ENCODE measurements around the gene ZNF622. TPM values are rescaled to one million over a fixed set of nuclear protein-coding genes. Genes with fewer than 3 reads are reported as not detected.
A peak's percentile ranks its signal among the peaks of the same experiment; 100 is the strongest.

The ZNF622 gene
- total and polyA plus RNA-seq, 2 of the 13 experiments (the other 11 are each of a cell fraction or from before 2014, with no cell fraction given) = 12.1 to 44.7 TPM

GRCh38 chr5:16465544-16466432 is at the start of gene ZNF622 (continued):
- TF ChIP-seq, protein P1, sequence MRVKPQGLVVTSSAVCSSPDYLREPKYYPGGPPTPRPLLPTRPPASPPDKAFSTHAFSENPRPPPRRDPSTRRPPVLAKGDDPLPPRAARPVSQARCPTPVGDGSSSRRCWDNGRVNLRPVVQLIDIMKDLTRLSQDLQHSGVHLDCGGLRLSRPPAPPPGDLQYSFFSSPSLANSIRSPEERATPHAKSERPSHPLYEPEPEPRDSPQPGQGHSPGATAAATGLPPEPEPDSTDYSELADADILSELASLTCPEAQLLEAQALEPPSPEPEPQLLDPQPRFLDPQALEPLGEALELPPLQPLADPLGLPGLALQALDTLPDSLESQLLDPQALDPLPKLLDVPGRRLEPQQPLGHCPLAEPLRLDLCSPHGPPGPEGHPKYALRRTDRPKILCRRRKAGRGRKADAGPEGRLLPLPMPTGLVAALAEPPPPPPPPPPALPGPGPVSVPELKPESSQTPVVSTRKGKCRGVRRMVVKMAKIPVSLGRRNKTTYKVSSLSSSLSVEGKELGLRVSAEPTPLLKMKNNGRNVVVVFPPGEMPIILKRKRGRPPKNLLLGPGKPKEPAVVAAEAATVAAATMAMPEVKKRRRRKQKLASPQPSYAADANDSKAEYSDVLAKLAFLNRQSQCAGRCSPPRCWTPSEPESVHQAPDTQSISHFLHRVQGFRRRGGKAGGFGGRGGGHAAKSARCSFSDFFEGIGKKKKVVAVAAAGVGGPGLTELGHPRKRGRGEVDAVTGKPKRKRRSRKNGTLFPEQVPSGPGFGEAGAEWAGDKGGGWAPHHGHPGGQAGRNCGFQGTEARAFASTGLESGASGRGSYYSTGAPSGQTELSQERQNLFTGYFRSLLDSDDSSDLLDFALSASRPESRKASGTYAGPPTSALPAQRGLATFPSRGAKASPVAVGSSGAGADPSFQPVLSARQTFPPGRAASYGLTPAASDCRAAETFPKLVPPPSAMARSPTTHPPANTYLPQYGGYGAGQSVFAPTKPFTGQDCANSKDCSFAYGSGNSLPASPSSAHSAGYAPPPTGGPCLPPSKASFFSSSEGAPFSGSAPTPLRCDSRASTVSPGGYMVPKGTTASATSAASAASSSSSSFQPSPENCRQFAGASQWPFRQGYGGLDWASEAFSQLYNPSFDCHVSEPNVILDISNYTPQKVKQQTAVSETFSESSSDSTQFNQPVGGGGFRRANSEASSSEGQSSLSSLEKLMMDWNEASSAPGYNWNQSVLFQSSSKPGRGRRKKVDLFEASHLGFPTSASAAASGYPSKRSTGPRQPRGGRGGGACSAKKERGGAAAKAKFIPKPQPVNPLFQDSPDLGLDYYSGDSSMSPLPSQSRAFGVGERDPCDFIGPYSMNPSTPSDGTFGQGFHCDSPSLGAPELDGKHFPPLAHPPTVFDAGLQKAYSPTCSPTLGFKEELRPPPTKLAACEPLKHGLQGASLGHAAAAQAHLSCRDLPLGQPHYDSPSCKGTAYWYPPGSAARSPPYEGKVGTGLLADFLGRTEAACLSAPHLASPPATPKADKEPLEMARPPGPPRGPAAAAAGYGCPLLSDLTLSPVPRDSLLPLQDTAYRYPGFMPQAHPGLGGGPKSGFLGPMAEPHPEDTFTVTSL (CRISPR knock-in tag; IDR thresholded peaks at IDR 0.05; ENCODE audit: borderline replicate concordance) = no peak
- TF ChIP-seq GATA4 (IDR thresholded peaks at IDR 0.05; ENCODE audit: borderline replicate concordance, low read depth) = peak; percentile 55; the same call in 1 of the 2 replicates
- TF ChIP-seq MXD4 (CRISPR knock-in tag; IDR thresholded peaks at IDR 0.05) = peak; percentile 90
- peak; percentile 52 for TF ChIP-seq TEAD3 (CRISPR knock-in tag; optimal IDR thresholded peaks at IDR 0.05; ENCODE audit: borderline replicate concordance)
- TF ChIP-seq TEF (CRISPR knock-in tag; IDR thresholded peaks at IDR 0.05) = peak; percentile 50; the same call in 1 of the 2 replicates
- 0 out of 2 replicates have a peak, but pooled peaks have one; percentile 24 for TF ChIP-seq STAT6 (CRISPR knock-in tag; IDR thresholded peaks at IDR 0.05; ENCODE audit: borderline replicate concordance)
- TF ChIP-seq BRCA1 (CRISPR knock-in tag; IDR thresholded peaks at IDR 0.05) = peak; percentile 62; the same call in 1 of the 2 replicates
- TF ChIP-seq, protein P2, sequence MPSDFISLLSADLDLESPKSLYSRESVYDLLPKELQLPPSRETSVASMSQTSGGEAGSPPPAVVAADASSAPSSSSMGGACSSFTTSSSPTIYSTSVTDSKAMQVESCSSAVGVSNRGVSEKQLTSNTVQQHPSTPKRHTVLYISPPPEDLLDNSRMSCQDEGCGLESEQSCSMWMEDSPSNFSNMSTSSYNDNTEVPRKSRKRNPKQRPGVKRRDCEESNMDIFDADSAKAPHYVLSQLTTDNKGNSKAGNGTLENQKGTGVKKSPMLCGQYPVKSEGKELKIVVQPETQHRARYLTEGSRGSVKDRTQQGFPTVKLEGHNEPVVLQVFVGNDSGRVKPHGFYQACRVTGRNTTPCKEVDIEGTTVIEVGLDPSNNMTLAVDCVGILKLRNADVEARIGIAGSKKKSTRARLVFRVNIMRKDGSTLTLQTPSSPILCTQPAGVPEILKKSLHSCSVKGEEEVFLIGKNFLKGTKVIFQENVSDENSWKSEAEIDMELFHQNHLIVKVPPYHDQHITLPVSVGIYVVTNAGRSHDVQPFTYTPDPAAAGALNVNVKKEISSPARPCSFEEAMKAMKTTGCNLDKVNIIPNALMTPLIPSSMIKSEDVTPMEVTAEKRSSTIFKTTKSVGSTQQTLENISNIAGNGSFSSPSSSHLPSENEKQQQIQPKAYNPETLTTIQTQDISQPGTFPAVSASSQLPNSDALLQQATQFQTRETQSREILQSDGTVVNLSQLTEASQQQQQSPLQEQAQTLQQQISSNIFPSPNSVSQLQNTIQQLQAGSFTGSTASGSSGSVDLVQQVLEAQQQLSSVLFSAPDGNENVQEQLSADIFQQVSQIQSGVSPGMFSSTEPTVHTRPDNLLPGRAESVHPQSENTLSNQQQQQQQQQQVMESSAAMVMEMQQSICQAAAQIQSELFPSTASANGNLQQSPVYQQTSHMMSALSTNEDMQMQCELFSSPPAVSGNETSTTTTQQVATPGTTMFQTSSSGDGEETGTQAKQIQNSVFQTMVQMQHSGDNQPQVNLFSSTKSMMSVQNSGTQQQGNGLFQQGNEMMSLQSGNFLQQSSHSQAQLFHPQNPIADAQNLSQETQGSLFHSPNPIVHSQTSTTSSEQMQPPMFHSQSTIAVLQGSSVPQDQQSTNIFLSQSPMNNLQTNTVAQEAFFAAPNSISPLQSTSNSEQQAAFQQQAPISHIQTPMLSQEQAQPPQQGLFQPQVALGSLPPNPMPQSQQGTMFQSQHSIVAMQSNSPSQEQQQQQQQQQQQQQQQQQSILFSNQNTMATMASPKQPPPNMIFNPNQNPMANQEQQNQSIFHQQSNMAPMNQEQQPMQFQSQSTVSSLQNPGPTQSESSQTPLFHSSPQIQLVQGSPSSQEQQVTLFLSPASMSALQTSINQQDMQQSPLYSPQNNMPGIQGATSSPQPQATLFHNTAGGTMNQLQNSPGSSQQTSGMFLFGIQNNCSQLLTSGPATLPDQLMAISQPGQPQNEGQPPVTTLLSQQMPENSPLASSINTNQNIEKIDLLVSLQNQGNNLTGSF (CRISPR knock-in tag; IDR thresholded peaks at IDR 0.05) = no peak; the same call in 1 of the 2 replicates
- TF ChIP-seq ZNF788 (CRISPR knock-in tag; IDR thresholded peaks at IDR 0.05; ENCODE audit: borderline replicate concordance) = peak; percentile 58
- peak; percentile 12; the same call in 1 of the 2 replicates for TF ChIP-seq ZNF552 (CRISPR knock-in tag; IDR thresholded peaks at IDR 0.05; ENCODE audit: borderline replicate concordance)
- peak; percentile 78; the same call in 1 of the 2 replicates for TF ChIP-seq ZNF674 (CRISPR knock-in tag; IDR thresholded peaks at IDR 0.05; ENCODE audit: low read depth)
- TF ChIP-seq ZFX (CRISPR knock-in tag; IDR thresholded peaks at IDR 0.05; ENCODE audit: low read depth) = peak; percentile 99
- peak; percentile 97 for TF ChIP-seq KAT8 (CRISPR knock-in tag; IDR thresholded peaks at IDR 0.05)

Data from HepG2 (cell line).